HG02885 (cell line): ENCODE measurements around the gene SFTPB.
A peak's percentile ranks its signal among the peaks of the same experiment; 100 is the strongest.
"Not testable (repeated sequence)": the region's sequence is repeated elsewhere in the genome, so short reads cannot be mapped to it uniquely, and the experiment has no call there.

Experiments used
- ATAC-seq: cut with Tn5 transposase; IDR thresholded peaks from one replicate; pipeline ENCODE4 v1.9.1; 2021; ENCODE audit warnings: mild to moderate bottlenecking; ENCODE audit not compliant: unreplicated experiment, poor library complexity

SFTPB gene

GRCh38 chr2:85668009-85668856, at the start of gene SFTPB:
TSS of gene SFTPB (minus strand) at chr2:85668199. CDS start at chr2:85668183, 16 bp downstream.
- ATAC-seq = no peak

- ATAC-seq = no peak
Measured at GRCh38 chr2:85717308-85718008, 49.5 kb upstream of the SFTPB start.

DNA sequence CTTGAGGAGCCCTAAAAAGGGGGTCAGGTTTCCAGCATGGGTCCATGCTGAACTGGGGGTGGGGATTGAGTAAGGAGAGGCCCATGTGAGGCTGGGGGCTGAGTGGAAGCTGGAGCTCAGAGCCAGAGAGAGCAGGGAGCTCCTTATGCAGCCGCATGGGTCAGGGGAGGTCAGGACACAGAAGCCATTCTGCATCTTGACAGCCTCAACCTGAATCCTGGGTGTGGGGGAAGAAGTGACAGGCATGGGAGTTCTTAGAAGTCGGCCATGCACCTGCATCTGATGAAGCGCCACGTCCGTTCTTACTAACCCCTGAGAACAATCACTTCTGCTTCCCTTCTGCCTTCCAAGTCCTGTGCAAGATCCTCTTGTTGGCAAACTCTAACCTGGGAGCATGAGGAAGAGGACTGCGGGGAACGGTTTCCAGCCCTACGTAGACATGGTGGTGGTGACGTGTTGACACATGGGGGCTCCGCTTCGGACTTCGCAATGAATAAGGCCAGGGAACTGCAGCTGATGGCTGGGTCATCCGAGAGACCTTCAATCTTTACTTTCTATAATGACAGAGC, 48.4 kb upstream of the SFTPB start:
- no peak for ATAC-seq

DNA sequence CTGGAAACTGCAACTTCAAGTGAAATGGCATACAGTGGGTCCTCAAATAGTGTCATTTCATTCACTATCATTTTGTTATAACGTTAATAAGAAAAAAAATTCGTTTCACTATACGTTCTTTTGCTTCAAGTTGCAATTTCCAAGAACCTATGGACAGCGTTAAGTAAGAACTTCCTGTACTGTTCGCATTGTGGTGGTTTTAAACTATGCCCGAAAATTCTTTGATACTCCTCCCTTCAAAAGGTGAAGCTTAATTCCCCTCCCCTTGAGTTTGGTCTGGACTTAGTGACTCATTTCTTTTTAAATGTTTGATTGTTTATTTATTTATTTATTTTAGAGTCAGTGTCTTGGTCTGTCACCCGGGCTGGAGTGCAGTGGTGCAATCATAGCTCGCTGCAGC, 46.8 kb upstream of the SFTPB start:
- ATAC-seq = no peak

DNA sequence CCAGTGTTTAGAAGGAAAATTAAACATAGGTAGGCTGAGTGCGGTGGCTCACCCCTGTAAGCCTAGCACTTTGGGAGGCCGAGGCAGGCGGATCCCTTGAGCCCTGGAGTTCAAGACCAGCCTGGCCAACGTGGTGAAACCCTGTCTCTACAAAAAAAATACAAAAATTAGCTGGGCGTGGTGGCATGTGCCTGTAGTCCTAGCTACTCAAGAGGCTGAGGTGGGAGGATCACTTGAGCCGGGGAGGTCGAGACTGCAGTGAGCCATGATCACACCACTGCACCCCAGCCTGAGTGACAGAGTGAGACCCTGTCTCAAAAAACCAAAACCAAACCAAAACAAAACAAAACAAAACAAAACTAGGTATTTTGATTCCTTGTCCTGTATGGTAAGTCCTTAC, 46.4 kb upstream of the SFTPB start:
- ATAC-seq = not testable (repeated sequence)

DNA sequence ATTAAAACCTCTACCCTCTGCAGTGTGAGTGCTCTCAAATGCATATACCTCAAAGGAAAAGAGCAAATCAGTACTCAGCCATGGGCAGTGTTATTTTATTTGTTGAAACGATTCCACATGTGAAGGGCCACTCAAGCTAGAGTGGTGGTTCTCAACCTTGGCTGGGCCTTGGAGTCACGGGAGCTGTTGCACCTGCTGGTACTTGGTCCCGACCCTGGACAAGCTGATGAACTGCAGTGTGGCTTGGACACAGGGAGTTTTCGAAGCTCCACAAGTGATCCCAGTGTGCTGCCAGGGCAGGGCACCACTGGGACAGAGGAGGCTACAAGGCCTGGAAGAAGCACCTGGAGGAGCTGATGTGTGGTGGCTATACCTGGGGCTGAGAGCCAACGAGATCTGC, 45.8 kb upstream of the SFTPB start:
- ATAC-seq = no peak

- no peak for ATAC-seq
Measured at GRCh38 chr2:85712849-85713612, 45.0 kb upstream of the SFTPB start.

- no peak for ATAC-seq
Measured at GRCh38 chr2:85712336-85712735, 44.3 kb upstream of the SFTPB start.

- ATAC-seq = no peak
Measured at GRCh38 chr2:85711578-85712060, 43.6 kb upstream of the SFTPB start.

DNA sequence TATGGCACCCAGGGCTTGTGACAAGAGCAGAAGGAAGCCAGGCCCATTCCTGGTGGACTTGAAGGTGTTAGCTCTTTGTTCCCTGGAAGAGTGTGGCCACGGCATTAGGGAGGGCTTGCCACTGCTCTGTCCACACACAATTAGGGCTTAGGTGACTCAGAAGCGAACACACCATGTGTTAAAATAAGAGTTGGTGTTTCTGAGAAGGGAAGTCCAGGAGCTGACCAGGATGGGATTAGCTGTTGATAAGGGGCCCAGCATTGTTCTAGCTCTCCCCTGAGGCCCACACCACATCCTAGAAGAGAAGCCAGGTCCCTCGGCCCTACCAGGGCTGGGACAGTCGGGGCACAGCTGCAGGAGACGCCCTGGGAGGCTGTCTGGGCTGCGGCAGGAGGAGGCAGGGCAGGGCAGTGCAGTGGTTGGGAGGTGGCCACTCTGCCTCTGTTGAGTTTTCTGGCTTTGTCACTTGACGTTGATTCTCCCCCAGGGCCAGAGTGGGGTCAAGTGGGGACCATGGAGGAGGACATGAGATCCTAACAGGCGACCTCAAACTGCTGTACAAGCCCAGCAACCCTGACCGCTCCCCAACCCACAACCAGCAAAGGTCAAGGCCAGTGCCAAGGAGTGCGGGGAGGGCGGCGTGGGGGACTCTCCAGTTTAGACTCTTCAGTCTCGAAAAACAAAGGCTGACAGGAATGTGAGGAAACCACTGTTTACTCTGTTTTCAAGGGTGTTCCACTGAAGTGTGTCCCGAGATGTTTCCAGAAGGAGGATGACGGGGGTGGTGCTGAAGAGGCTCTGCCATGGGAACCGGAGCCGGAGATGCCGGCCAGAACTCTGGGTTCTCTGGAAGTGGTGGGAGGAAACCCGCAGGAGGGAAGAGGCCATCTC, 42.9 kb upstream of the SFTPB start:
- no peak for ATAC-seq

- no peak for ATAC-seq
Measured at GRCh38 chr2:85709401-85709811, 41.4 kb upstream of the SFTPB start.

GRCh38 chr2:85708641-85709040, 40.6 kb upstream of the SFTPB start:
- no peak for ATAC-seq

GRCh38 chr2:85707304-85707703, 39.3 kb upstream of the SFTPB start:
- peak; percentile 67 for ATAC-seq

DNA sequence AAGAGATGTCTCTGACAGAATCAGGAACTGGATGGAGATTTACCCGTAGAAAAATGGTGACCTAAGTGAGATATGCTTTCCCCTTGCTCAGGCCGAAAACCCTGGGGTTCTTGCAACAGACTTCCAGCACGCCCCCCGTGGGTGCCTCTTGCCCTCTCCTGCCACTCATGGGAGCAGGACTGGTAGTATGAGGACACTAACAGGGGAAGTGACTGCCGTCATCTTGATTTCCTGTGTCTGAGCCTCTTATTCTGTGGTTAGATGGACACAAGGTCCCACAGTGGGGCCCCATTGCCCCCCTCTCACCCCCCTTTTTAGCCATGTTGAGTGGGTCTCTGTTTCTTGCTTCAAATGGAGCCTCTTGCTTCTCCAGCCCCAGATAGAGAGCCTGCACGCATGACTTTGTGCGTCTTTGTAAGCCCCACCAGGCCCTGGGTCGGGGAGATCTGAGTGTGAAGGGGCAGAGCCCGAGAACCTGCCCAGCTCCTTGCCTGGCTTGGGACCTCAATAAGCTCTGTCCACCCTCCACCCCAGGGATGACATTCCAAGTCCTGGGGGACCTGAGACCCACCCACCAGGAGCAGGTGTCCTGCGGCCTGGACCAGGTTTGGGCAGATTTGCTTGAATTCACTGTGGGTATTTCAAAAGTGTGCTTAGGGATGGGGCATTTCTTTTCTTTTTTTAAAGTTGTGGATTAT, 38.7 kb upstream of the SFTPB start:
- no peak for ATAC-seq

DNA sequence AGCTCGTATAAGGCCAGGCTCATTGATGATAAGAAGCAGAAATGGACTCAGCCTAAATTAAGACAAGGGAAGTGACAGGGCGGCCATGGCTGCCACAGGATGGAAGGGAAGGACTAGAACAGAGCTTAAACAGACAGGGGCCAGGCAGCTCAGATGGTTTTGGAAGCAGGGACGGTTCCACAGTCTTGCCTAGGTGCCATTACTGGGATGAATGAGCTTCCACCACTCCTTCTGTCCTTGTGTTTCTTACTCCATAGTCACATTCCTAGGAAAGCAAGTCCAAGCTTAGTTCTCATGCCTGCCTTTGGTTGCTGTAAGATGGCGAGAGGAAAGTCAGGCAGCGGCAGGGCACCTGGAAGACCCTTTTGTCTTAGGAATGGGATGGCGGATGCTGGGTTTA, 38.1 kb upstream of the SFTPB start:
- no peak for ATAC-seq

DNA sequence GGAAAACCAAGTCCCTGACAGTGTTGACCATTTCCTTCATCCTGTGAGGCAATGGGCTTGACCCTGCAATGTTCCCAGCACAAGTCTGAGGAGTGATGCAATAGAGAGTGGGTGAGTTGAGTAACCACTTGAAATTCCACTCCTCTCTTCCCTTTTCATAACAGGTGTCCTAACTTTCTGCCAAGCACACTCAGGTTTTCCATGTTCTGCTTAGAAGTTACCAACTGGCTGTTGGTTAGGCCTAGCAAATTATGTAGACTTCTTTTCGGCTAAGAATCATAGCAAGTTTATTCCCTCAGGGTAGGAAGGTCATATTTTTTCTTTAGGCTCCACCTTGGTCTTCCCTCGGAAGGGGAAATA, 37.7 kb upstream of the SFTPB start:
- no peak for ATAC-seq

DNA sequence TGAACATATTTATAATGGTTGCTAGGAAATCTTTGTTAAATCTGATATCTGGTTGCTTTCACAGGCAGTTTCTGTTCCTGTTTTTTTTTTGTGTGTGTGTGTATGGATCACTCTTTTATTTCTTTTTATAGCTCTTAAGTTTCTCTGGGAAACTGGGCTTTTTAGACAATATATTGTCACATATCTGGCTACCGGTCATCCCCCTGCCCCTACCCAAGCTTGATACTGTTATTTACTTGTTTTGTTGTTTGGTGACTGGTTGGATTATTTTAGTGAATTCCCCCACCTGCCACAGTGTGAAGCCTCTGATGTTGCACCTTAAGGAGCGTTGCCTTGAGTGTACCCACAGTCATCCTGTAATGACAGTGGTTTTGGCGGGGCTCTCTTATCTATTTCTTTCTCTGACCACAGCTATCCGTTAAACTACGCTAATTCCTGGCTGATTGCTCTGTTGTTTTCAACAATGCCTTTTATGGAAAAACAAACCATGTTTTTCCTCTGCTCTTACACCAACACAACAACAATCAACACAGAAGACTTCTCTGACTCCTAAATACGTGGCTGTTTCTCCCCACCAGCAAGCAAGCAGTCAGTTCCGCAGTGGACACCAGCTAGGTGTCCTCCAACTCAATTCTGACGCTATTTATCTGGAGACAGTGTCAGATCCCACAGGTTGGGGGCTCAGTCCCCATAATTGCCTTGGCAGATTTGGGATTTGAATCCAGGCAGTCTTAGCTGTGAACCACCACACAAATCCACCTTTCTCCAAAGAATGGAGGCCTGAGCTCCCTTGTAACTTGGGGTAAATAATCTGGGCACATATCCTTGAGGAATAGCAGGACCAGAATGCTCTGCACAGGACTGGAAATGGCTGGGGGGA, 37.0 kb upstream of the SFTPB start:
- ATAC-seq = peak; percentile 64

GRCh38 chr2:85704038-85704437, 36.0 kb upstream of the SFTPB start:
- ATAC-seq = no peak
